Endothelial cell of umbilical vein (primary cell): ENCODE measurements around the gene C5orf58. TPM values are rescaled to one million over a fixed set of nuclear protein-coding genes. Genes with fewer than 3 reads are reported as not detected.

Experiments
- BruUV-seq: library from RNA; stranded (reverse); fragments of 400-500 nt; replicated peaks from 2 replicates; lab custom pipeline; 2021; lab: Mats Ljungman, UMichigan
- CTCF ChIA-PET: fragments of 300-600, 350-600 bp; sonication (Branson Sonifier 250); formaldehyde crosslinking; loops from one replicate; lab custom pipeline; 2021; ENCODE audit warnings: antibody characterized with exemption, inconsistent platforms; lab: Charles Lee
- POLR2A ChIA-PET: fragments of 300-600, 350-600 bp; sonication (Branson Sonifier 250); formaldehyde crosslinking; loops from one replicate; lab custom pipeline; 2021; ENCODE audit warnings: antibody characterized with exemption, inconsistent platforms; lab: Charles Lee
- DNase-seq: peaks from one replicate; pipeline ENCODE4 v3.0.0-alpha.2; 2011; ENCODE audit warnings: low read depth, low spot score
- FAIRE-seq: peaks from 2 replicates; lab custom pipeline; 2011; peaks lifted over from hg19 to GRCh38; lab: Jason Lieb, UNC
- H2AFZ ChIP-seq: 2 replicates; pipeline ENCODE4 v1.6.0; 2012; ENCODE audit warnings: low read depth, low read length, control low read depth, inconsistent platforms
- H3K27ac ChIP-seq: 2 replicates; pipeline ENCODE4 v1.5.1; 2011; ENCODE audit warnings: low read depth, mild to moderate bottlenecking, control low read depth, low read length, moderate library complexity; ENCODE audit not compliant: insufficient read depth
- H3K27me3 ChIP-seq, 2 experiments: 2 replicates each; pipeline versions ENCODE4 v1.6.0 to v1.6.1; 2011; ENCODE audit warnings: low read length in 2 of 2, mixed read lengths in 1 of 2; ENCODE audit not compliant: control insufficient read depth in 2 of 2, insufficient read depth in 2 of 2
- H3K36me3 ChIP-seq, 2 experiments: 2 replicates in 1 of 2; 3 replicates in 1 of 2; pipeline ENCODE4 v1.5.1; 2011; ENCODE audit warnings: low read length in 2 of 2, mild to moderate bottlenecking in 1 of 2, moderate library complexity in 1 of 2; ENCODE audit not compliant: control insufficient read depth in 2 of 2, insufficient read depth in 2 of 2; ENCODE audit errors: extremely low read depth in 1 of 2
- H3K4me1 ChIP-seq: 3 replicates; pipeline ENCODE4 v1.5.1; 2011; ENCODE audit warnings: mild to moderate bottlenecking, low read length; ENCODE audit not compliant: control insufficient read depth, insufficient read depth; ENCODE audit errors: extremely low read depth
- H3K4me2 ChIP-seq: 2 replicates; pipeline ENCODE4 v1.6.1; 2011; ENCODE audit warnings: low read length, control low read depth, mixed read lengths; ENCODE audit not compliant: insufficient read depth
- H3K4me3 ChIP-seq, 3 experiments: fragments of 200-600 bp in 1 of 3; sonication (generic), shearing (Covaris generic) in 1 of 3; replicated peaks in 1 of 3; 2 replicates each; pipeline ENCODE4 v1.5.1; 2011 to 2016; ENCODE audit warnings: control low read depth in 3 of 3, low read length in 3 of 3, mild to moderate bottlenecking in 2 of 3, inconsistent platforms in 1 of 3, low read depth in 1 of 3, moderate library complexity in 1 of 3; ENCODE audit not compliant: insufficient read depth in 1 of 3
- H3K79me2 ChIP-seq: 2 replicates; pipeline ENCODE4 v1.6.0; 2012; ENCODE audit warnings: low read length, inconsistent platforms; ENCODE audit not compliant: control insufficient read depth, insufficient read depth
- H3K9ac ChIP-seq: replicated peaks from 2 replicates; pipeline ENCODE3; 2011; ENCODE audit warnings: low read length, control low read depth; ENCODE audit not compliant: insufficient read depth; ENCODE audit errors: extremely low read depth
- H3K9me1 ChIP-seq: replicated peaks from 3 replicates; pipeline ENCODE4 v1.6.0; 2011; ENCODE audit warnings: mild to moderate bottlenecking, low read length; ENCODE audit not compliant: control insufficient read depth, insufficient read depth; ENCODE audit errors: extremely low read depth
- H3K9me3 ChIP-seq: replicated peaks from 2 replicates; pipeline ENCODE4 v1.5.1; 2012; ENCODE audit warnings: low read length, inconsistent platforms; ENCODE audit not compliant: control insufficient read depth, insufficient read depth
- H4K20me1 ChIP-seq: replicated peaks from 2 replicates; pipeline ENCODE3; 2011; ENCODE audit warnings: mild to moderate bottlenecking, low read length; ENCODE audit not compliant: control insufficient read depth, insufficient read depth; ENCODE audit errors: extremely low read depth
- EZH2 ChIP-seq: IDR thresholded peaks from 2 replicates; pipeline ENCODE4 v1.6.1; 2012; ENCODE audit warnings: borderline replicate concordance, low read depth, mild to moderate bottlenecking, moderate library complexity, low read length, inconsistent platforms; ENCODE audit not compliant: severe bottlenecking
- FOS ChIP-seq: IDR thresholded peaks from 2 replicates; pipeline ENCODE4 v1.6.1; 2011; ENCODE audit warnings: mild to moderate bottlenecking, low read length, moderate library complexity, borderline replicate concordance; ENCODE audit not compliant: insufficient read depth
- GATA2 ChIP-seq: IDR thresholded peaks from 2 replicates; pipeline ENCODE4 v1.7.0; 2011; ENCODE audit warnings: low read depth, mild to moderate bottlenecking, moderate library complexity, mixed read lengths, low read length; ENCODE audit not compliant: insufficient read length, insufficient read depth
- JUN ChIP-seq: IDR thresholded peaks from 2 replicates; pipeline ENCODE4 v1.6.1; 2011; ENCODE audit warnings: borderline replicate concordance, low read depth; ENCODE audit not compliant: insufficient read length, insufficient read depth
- MYC ChIP-seq: IDR thresholded peaks from one replicate; pipeline ENCODE4 v1.6.1; 2011; ENCODE audit warnings: mild to moderate bottlenecking, low read depth, low read length
- POLR2A ChIP-seq: IDR thresholded peaks from 2 replicates; pipeline ENCODE4 v1.6.1; 2012; ENCODE audit warnings: low read depth, mild to moderate bottlenecking, control low read depth, low read length
- POLR2AphosphoS5 ChIP-seq: IDR thresholded peaks from 2 replicates; pipeline ENCODE4 v1.6.1; 2012; ENCODE audit warnings: low read depth, mild to moderate bottlenecking, control low read depth, low read length, moderate library complexity; ENCODE audit not compliant: insufficient read depth
- dilution Hi-C: fragments of 300-500 bp; cut with MboI; formaldehyde crosslinking; loops from one replicate; pipeline ENCODE4 v1.15.0; 2019; ENCODE audit warnings: low sequenced_read_pairs; ENCODE audit not compliant: extremely low pct_ligation_motif_present
- intact Hi-C: fragments of 100-400 bp; cut with micrococcal nuclease; formaldehyde crosslinking; loops from one replicate; pipeline ENCODE4 v1.10.0; 2022
- polyA plus RNA-seq, 4 experiments: library from polyadenylated mRNA; depleted of rRNA in 3 of 4; stranded (reverse) in 3 of 4; unstranded in 1 of 4; fragments of >200 nt; gene quantifications; 2 replicates each; pipeline versions ENCODE4 v1.2.1 to v1.2.3, GENCODE V29; 2011 to 2012; ENCODE audit warnings: missing spikeins in 1 of 4
- total RNA-seq: library from RNA; stranded (reverse); gene quantifications from 2 replicates; pipeline ENCODE4 v1.2.3, GENCODE V29; 2021
- TF ChIP-seq, protein P1 (sequence below), 2 donors: IDR thresholded peaks; 1 replicate in 1 of 2; 2 replicates in 1 of 2; pipeline ENCODE4 v1.5.1; 2011; ENCODE audit warnings: low read length in 2 of 2, mild to moderate bottlenecking in 2 of 2, moderate library complexity in 2 of 2, control low read depth in 1 of 2, inconsistent platforms in 1 of 2, low read depth in 1 of 2; ENCODE audit not compliant: insufficient read depth in 1 of 2; ENCODE audit errors: extremely low read depth in 1 of 2
- TF ChIP-seq, protein P2 (sequence below): IDR thresholded peaks from 2 replicates; pipeline ENCODE4 v1.6.1; 2011; ENCODE audit not compliant: insufficient read depth, insufficient read length

C5orf58 gene
- total and polyA plus RNA-seq, 2 donors (not counting 3 experiments of a cell fraction or from before 2014, with no cell fraction given): not detected

- no peak for TF ChIP-seq GATA2
- no peak for TF ChIP-seq MYC
- TF ChIP-seq, protein P1, sequence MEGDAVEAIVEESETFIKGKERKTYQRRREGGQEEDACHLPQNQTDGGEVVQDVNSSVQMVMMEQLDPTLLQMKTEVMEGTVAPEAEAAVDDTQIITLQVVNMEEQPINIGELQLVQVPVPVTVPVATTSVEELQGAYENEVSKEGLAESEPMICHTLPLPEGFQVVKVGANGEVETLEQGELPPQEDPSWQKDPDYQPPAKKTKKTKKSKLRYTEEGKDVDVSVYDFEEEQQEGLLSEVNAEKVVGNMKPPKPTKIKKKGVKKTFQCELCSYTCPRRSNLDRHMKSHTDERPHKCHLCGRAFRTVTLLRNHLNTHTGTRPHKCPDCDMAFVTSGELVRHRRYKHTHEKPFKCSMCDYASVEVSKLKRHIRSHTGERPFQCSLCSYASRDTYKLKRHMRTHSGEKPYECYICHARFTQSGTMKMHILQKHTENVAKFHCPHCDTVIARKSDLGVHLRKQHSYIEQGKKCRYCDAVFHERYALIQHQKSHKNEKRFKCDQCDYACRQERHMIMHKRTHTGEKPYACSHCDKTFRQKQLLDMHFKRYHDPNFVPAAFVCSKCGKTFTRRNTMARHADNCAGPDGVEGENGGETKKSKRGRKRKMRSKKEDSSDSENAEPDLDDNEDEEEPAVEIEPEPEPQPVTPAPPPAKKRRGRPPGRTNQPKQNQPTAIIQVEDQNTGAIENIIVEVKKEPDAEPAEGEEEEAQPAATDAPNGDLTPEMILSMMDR (IDR thresholded peaks at IDR 0.05; ENCODE audit: extremely low read depth in 1 of 2, insufficient read depth in 1 of 2, low read depth in 1 of 2, low read length in 2 of 2): no peak
- no peak for TF ChIP-seq POLR2AphosphoS5
- TF ChIP-seq POLR2A: no peak
- TF ChIP-seq EZH2: no peak
- no peak for TF ChIP-seq JUN
- TF ChIP-seq, protein P2, sequence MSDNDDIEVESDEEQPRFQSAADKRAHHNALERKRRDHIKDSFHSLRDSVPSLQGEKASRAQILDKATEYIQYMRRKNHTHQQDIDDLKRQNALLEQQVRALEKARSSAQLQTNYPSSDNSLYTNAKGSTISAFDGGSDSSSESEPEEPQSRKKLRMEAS: no peak
- TF ChIP-seq FOS: no peak
- Histone ChIP-seq H3K36me3 (no peaks in the 10 kb centered on the region), H3K9ac (no peak overlapping the region), H3K9me3 (no peaks in the 10 kb centered on the region), H3K79me2 (no peaks in the 10 kb centered on the region), H3K9me1 (no peaks in the 10 kb centered on the region), H3K4me2 (no peak overlapping the region), H3K4me1 (no peaks in the 10 kb centered on the region), H2AFZ (no peak overlapping the region), H3K27ac (no peak overlapping the region), H3K4me3 (no peak overlapping the region), H3K27me3 (peaks cover 3 to 14% of the 10 kb centered on the region in 2 experiments), H4K20me1 (no peaks in the 10 kb centered on the region)
- intact Hi-C loops: no loop called here
- BruUV-seq: no TSS peak
- DNase-seq (no peak), FAIRE-seq (no peak)
- ChIA-PET CTCF (interaction anchor here (0.8 to 2.1 kb wide), 3 partner anchors 14 to 23 kb away, joined by 3 to 4 read pairs (median 4); no protein-coding TSS in a partner anchor), POLR2A (no interaction called here)
- dilution Hi-C loops: no loop called here
Observed at GRCh38 chr5:170246126-170246870, 13.5 kb downstream of the C5orf58 start.
